GM12892 (cell line): Measurements from ENCODE around the gene TMPRSS6.

Experiments
- POLR2A ChIP-seq: IDR thresholded peaks from 2 replicates; pipeline ENCODE4 v1.6.1; 2011; ENCODE audit warnings: low read depth, low read length, control low read depth
- POLR2AphosphoS5 ChIP-seq: IDR thresholded peaks from 2 replicates; pipeline ENCODE4 v1.6.1; 2011; ENCODE audit warnings: low read depth, low read length, control low read depth
- TAF1 ChIP-seq: IDR thresholded peaks from 2 replicates; pipeline ENCODE4 v1.6.1; 2011; ENCODE audit warnings: low read depth, mild to moderate bottlenecking, control low read depth, low read length, borderline replicate concordance

GRCh38 chr22:37070334-37070733 lies 39.2 kb downstream of the TMPRSS6 start:
- TF ChIP-seq POLR2A (no peak), POLR2AphosphoS5 (no peak), TAF1 (no peak)
